Bronchial epithelial cell (primary cell): ENCODE measurements around the gene GRIA4. TPM values are rescaled to one million over a fixed set of nuclear protein-coding genes. Genes with fewer than 3 reads are reported as not detected.

Experiments used
- DNase-seq: peaks from one replicate; pipeline ENCODE4 v3.0.0-alpha.2; 2010; ENCODE audit warnings: low read depth
- FAIRE-seq: peaks from 2 replicates; lab custom pipeline; 2011; peaks lifted over from hg19 to GRCh38; lab: Jason Lieb, UNC
- H3K27me3 ChIP-seq: 2 replicates; pipeline ENCODE4 v1.5.1; 2011; ENCODE audit warnings: low read length; ENCODE audit not compliant: control insufficient read depth, insufficient read depth
- H3K36me3 ChIP-seq: 2 replicates; pipeline ENCODE4 v1.5.1; 2011; ENCODE audit warnings: low read length; ENCODE audit not compliant: control insufficient read depth, insufficient read depth
- H3K4me3 ChIP-seq: 2 replicates; pipeline ENCODE4 v1.5.1; 2011; ENCODE audit warnings: mild to moderate bottlenecking, low read depth, low read length, control low read depth
- total RNA-seq: library from RNA; depleted of rRNA; stranded (reverse); fragments of >200 nt; gene quantifications from 2 replicates; pipeline ENCODE4 v1.2.1, GENCODE V29; 2014
- TF ChIP-seq, protein P1 (sequence below): IDR thresholded peaks from 2 replicates; pipeline ENCODE4 v1.5.1; 2011; ENCODE audit warnings: mild to moderate bottlenecking, moderate library complexity, low read length, control low read depth, inconsistent platforms; ENCODE audit not compliant: insufficient read depth, severe bottlenecking

The GRIA4 gene
- total RNA-seq, 1 donor from 2014 or later = not detected

DNA sequence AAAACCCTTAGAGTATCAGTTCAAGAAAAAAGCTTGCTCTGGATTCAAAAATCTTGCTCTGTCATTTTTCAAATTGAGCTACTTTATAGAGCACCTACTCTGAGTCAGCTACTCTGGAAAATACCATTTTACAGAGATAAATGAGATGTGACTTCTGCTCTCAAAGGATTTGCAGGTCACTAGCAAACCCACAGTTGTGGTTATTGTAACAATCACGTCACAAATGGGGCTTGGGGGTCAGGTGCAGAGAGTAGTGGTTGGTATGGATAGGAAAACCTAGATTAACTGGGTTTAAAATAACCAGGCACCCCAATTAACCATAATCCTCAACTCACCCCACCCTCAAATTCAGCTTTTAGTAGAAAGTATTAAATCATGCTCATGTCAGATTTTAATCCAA is 359.9 kb downstream of the GRIA4 start:
- H3K27me3 ChIP-seq = no peaks in the 10 kb centered on the region
- FAIRE-seq (no peak), DNase-seq (no peak)
- TF ChIP-seq, protein P1, sequence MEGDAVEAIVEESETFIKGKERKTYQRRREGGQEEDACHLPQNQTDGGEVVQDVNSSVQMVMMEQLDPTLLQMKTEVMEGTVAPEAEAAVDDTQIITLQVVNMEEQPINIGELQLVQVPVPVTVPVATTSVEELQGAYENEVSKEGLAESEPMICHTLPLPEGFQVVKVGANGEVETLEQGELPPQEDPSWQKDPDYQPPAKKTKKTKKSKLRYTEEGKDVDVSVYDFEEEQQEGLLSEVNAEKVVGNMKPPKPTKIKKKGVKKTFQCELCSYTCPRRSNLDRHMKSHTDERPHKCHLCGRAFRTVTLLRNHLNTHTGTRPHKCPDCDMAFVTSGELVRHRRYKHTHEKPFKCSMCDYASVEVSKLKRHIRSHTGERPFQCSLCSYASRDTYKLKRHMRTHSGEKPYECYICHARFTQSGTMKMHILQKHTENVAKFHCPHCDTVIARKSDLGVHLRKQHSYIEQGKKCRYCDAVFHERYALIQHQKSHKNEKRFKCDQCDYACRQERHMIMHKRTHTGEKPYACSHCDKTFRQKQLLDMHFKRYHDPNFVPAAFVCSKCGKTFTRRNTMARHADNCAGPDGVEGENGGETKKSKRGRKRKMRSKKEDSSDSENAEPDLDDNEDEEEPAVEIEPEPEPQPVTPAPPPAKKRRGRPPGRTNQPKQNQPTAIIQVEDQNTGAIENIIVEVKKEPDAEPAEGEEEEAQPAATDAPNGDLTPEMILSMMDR = no peak
- H3K36me3 ChIP-seq = no peaks in the 10 kb centered on the region
- no peak overlapping the region for H3K4me3 ChIP-seq

DNA sequence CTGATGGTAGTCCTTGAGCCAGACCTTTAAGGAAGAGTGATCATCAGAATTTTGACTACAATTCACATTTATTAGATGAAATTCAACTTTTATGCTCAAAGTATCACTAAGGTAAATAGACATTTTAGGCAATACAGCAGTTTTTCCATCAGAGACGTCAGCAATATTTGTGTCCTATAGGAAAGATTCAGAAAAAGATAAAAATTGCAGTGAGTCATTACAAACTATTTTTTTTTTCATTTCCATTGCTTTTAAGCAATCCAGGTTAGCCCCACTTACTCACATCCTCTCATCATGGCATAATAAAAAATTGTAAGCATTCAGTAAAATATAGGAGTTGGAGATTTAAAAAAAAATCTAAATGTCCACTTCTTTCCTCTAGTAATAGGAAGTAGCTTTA is 365.3 kb downstream of the GRIA4 start:
- no peaks in the 10 kb centered on the region for H3K36me3 ChIP-seq
- H3K4me3 ChIP-seq = no peak overlapping the region
- TF ChIP-seq, protein P1 = no peak
- peak; percentile 12 for DNase-seq
- FAIRE-seq = no peak
- no peaks in the 10 kb centered on the region for H3K27me3 ChIP-seq

DNA sequence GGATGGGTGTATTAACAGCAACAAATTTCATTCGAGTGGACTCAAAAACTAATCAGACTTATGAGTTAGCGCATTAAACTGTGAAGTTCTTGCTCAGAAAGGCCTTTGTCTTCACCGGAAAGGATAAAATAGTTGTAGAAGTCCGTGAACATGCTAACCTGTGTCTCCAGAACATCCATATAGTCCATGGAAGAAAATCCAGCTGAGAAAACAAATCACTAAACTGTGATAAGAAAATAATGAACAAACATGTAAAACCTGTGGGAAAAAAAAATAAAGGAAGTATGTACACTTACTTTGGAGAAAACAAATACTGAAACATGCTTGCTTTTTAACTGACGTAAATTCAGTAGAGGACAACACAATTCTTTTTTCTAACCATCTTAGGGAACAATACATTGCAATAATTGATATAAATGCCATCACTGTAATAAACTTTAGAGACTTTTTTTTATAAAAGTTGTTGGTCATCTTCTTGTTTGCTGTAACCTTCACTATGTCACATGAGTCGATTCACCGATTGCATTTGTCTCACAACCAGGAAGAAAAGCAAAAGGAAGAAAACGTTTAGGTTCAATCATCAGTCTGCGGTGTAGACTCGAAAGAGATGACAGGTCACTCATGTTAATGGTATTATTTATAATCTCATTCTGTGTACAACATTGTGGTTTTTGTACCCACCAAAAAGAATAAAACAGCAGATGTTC is 370.3 kb downstream of the GRIA4 start:
- no peaks in the 10 kb centered on the region for H3K27me3 ChIP-seq
- DNase-seq (no peak), FAIRE-seq (no peak)
- TF ChIP-seq, protein P1 = no peak
- no peak overlapping the region for H3K4me3 ChIP-seq
- no peaks in the 10 kb centered on the region for H3K36me3 ChIP-seq

DNA sequence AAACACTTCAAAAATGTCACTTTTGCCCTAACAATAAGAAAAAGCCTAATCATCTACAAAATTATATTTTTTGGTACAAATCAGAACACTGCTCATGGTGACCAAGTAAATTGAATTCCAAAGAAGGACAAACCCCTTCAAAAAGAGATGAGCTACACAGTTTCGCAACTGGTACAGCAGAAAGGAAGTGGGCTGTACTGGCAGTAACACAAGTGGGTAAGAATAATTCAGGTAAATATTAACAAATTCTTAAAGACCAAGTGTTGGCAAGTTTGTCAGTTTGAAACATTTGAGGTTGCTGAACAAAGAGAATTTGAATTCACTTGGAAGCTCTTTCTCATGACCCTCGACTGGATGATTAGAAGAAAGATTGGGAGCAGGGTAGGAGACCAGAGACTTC is 376.7 kb downstream of the GRIA4 start:
- DNase-seq (no peak), FAIRE-seq (no peak)
- H3K4me3 ChIP-seq = no peak overlapping the region
- no peaks in the 10 kb centered on the region for H3K27me3 ChIP-seq
- H3K36me3 ChIP-seq = no peaks in the 10 kb centered on the region
- TF ChIP-seq, protein P1 = no peak

DNA sequence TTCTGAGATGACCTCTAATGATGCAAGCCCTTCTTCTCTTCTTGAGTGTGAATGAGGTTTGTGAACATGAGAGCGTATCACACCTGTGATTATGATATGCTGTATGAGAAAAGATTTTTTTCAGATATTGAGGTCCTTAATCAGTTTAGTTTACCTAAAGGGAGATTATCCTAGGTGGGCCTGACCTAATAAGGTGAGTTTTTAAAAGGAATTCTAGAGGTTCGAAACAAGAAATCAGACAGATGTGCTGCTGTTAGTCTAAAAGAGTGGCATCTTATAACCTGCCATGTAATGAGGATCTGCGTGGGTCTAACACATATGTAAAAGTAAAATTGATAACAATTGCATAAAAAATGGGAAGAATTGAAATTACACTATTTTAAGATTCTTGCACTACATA is 378.3 kb downstream of the GRIA4 start:
- H3K36me3 ChIP-seq = no peaks in the 10 kb centered on the region
- H3K27me3 ChIP-seq = no peaks in the 10 kb centered on the region
- no peak for DNase-seq
- FAIRE-seq = no peak
- no peak overlapping the region for H3K4me3 ChIP-seq
- TF ChIP-seq, protein P1 = no peak

DNA sequence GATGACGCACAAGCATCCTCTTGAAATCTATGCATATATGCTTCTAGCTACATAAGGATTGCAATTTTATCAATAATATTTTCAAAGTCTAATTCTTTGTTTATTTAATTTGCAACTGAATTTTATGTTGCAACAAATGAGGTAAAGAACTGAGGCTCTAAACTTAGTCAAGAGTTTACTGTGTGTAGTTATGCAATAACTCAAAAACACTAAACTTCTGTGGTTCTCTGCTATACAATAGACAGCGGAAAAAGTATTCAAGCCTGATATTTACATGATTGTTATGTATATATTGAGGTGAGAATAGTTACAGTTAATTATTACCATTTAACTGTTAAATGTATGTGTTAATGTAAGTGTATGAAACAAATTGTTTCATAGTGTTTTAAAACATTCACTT is 379.3 kb downstream of the GRIA4 start:
- no peak for DNase-seq
- H3K27me3 ChIP-seq = no peaks in the 10 kb centered on the region
- TF ChIP-seq, protein P1 = no peak
- no peak overlapping the region for H3K4me3 ChIP-seq
- H3K36me3 ChIP-seq = no peaks in the 10 kb centered on the region
- no peak for FAIRE-seq
